NT2/D1 (cell line): ENCODE data around the gene CREB5.

ENCODE experiments used
- DNase-seq: peaks from one replicate; pipeline ENCODE4 v3.0.0-alpha.2; 2011; ENCODE audit warnings: low read depth, low spot score
- H3K27me3 ChIP-seq: 2 replicates; pipeline ENCODE4 v1.6.0; 2011; ENCODE audit warnings: mild to moderate bottlenecking; ENCODE audit not compliant: insufficient read length, insufficient read depth
- H3K36me3 ChIP-seq: 2 replicates; pipeline ENCODE4 v1.6.1; 2011; ENCODE audit warnings: mild to moderate bottlenecking, low read length, mixed read lengths; ENCODE audit not compliant: insufficient read depth, insufficient read length
- H3K4me1 ChIP-seq: 2 replicates; pipeline ENCODE4 v1.5.1; 2011; ENCODE audit not compliant: insufficient read depth, insufficient read length
- H3K4me3 ChIP-seq: 2 replicates; pipeline ENCODE4 v1.5.1; 2011; ENCODE audit warnings: low read depth; ENCODE audit not compliant: insufficient read length
- H3K9ac ChIP-seq: 2 replicates; pipeline ENCODE4 v1.6.0; 2011; ENCODE audit warnings: low read depth; ENCODE audit not compliant: insufficient read length
- H3K9me3 ChIP-seq: 2 replicates; pipeline ENCODE4 v1.5.1; 2011; ENCODE audit warnings: mild to moderate bottlenecking, low read length; ENCODE audit not compliant: insufficient read depth
- SUZ12 ChIP-seq: IDR thresholded peaks from 2 replicates; pipeline ENCODE4 v1.6.1; 2011; ENCODE audit not compliant: insufficient read length, insufficient read depth; ENCODE audit errors: extremely low read depth
- YY1 ChIP-seq: IDR thresholded peaks from 2 replicates; pipeline ENCODE4 v1.6.1; 2011; ENCODE audit not compliant: insufficient read length, insufficient read depth
- ZNF274 ChIP-seq: IDR thresholded peaks from 2 replicates; pipeline ENCODE4 v1.6.1; 2011; ENCODE audit warnings: mild to moderate bottlenecking, low read depth, low read length

The CREB5 gene

DNA sequence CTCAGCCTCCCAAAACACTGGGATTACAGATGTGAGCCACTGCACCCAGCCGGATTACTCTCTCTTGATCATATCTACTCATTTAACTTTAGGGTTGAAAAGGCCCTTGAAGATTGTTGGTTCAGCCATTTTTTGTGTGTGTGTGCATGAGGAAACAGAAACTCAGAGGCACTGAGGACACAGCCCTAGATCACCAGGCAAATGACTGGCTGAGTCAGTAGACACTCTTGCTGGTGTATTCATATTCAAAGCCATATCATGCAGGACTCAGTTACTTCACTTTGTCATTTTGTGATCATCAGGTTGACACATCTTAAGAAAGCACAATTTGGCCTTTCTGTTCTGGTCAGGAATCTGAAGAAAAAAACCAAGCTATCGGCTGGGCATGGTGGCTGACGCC is 292.4 kb downstream of the CREB5 start:
- Histone ChIP-seq H3K9ac (no peak overlapping the region), H3K36me3 (peaks cover 13% of the 10 kb centered on the region), H3K4me3 (no peak overlapping the region), H3K27me3 (no peaks in the 10 kb centered on the region), H3K4me1 (no peaks in the 10 kb centered on the region), H3K9me3 (peaks cover 10% of the 10 kb centered on the region; the same call in 1 of the 2 replicates)
- TF ChIP-seq YY1, result no peak
- no peak for TF ChIP-seq SUZ12
- no peak for TF ChIP-seq ZNF274
- DNase-seq, result no peak

GRCh38 chr7:28705350-28705749 is 293.0 kb downstream of the CREB5 start:
- DNase-seq, result no peak
- Histone ChIP-seq H3K4me1 (no peaks in the 10 kb centered on the region), H3K4me3 (no peak overlapping the region), H3K36me3 (peaks cover 13% of the 10 kb centered on the region), H3K9me3 (peaks cover 10% of the 10 kb centered on the region; the same call in 1 of the 2 replicates), H3K27me3 (no peaks in the 10 kb centered on the region), H3K9ac (no peak overlapping the region)
- no peak for TF ChIP-seq YY1
- no peak for TF ChIP-seq SUZ12
- no peak for TF ChIP-seq ZNF274

DNA sequence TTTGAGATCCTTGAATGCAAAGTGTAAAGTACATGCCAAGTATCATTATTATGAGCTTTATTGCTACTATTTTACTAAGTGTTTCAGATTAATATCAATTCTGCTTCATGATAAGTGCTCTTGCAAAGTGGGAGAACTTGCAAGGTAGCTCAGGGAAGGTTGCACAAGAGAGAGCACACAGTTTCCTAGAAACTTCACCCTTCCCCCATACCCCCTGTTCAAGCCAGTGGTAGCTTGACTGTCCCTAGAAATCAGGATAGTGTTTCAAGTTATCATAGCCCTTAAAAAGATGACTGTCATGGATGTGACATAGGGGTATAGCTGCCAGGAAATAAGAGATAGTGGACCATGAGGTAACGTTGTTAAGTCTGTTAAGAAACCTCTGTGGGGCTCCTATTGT is 294.3 kb downstream of the CREB5 start:
- Histone ChIP-seq H3K9me3 (peaks cover 10% of the 10 kb centered on the region; the same call in 1 of the 2 replicates), H3K4me1 (no peaks in the 10 kb centered on the region), H3K4me3 (no peak overlapping the region), H3K9ac (no peak overlapping the region), H3K27me3 (no peaks in the 10 kb centered on the region), H3K36me3 (peaks cover 16% of the 10 kb centered on the region)
- TF ChIP-seq SUZ12 (no peak), ZNF274 (no peak), YY1 (no peak)
- no peak for DNase-seq

- H3K9me3 ChIP-seq, result peaks cover 10% of the 10 kb centered on the region; the same call in 1 of the 2 replicates
Observed at GRCh38 chr7:28707291-28707690, 295.0 kb downstream of the CREB5 start.

DNA sequence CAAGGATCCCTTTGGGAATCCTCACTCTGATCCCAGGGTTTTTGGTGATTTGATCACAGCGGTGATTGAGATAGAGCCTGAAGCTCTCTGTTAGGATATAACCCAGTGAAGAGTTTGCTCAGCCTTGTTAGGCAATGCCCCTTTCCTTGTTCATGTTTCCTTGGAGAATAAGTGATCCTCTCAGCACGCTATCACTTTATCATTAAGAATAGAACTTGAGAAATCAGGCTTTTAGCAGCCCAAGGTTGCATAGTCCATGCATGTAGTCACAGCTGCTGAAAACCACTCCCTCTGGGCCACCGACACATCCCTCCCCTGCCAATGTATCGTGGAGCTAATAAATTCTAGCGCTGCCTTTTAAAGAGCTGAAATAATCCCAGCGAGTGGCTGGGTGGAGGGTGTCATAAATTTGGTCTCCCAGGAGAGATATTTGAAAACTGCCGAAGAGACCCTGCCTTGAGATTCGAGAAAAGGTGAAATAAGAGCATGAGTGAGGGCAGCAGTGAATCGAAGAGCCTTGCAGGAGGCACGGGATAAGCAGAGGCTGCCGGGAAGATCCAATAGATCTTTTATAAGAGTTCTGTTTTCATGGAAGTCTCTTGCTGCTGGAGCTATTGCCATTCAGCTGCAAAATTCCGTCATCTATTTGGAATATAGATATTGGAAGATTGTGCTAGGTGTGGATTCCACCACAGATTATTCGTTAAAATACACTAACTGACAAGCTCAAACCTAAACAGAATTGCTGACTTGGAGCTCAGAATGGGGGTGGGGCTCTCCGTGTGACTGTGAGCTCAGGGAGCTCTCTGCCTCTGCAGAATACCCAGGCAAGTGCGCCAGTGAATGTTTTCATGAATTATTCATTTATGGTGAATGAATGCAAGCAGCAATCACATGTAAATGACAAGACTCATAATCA is 296.0 kb downstream of the CREB5 start:
- H3K4me3 ChIP-seq, result no peak overlapping the region
- TF ChIP-seq SUZ12, result no peak
- TF ChIP-seq ZNF274, result no peak
- no peak for TF ChIP-seq YY1
- DNase-seq, result peak; percentile 23
- H3K4me1 ChIP-seq, result no peaks in the 10 kb centered on the region
- H3K9me3 ChIP-seq, result peaks cover 10% of the 10 kb centered on the region; the same call in 1 of the 2 replicates
- no peak overlapping the region for H3K9ac ChIP-seq
- H3K36me3 ChIP-seq, result peaks cover 12% of the 10 kb centered on the region
- H3K27me3 ChIP-seq, result no peaks in the 10 kb centered on the region

More at GRCh38 chr7:28707291-28707690, 295.0 kb downstream of the CREB5 start:
- no peak for DNase-seq
- H3K36me3 ChIP-seq, result peaks cover 14% of the 10 kb centered on the region
- H3K27me3 ChIP-seq, result no peaks in the 10 kb centered on the region
- H3K4me3 ChIP-seq, result no peak overlapping the region
- TF ChIP-seq YY1, result no peak
- TF ChIP-seq SUZ12, result no peak
- no peak for TF ChIP-seq ZNF274
- H3K4me1 ChIP-seq, result no peaks in the 10 kb centered on the region
- H3K9ac ChIP-seq, result no peak overlapping the region

- no peak overlapping the region for H3K4me3 ChIP-seq
- no peak for DNase-seq
- no peak for TF ChIP-seq ZNF274
- TF ChIP-seq SUZ12, result no peak
- no peak for TF ChIP-seq YY1
Observed at GRCh38 chr7:28709748-28710147, 297.4 kb downstream of the CREB5 start.

DNA sequence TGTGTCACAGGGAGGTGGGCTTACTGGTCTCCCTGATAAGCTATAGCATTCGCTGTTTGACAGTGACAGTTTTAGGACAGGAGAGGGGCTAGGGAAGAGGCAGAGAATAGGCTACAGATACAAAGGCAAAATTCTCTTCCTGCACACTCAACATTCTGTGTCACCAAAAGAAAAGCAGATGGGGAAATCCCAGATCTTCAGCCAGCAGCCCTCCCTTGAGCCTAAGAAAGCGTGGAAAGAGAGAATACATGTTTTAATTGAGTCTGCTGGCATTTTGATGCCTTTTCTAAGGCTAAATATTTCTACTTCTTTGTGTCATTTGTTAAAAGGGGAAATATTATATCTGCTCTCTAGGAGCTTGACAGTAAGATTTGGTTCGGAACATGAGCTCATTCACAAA is 298.8 kb downstream of the CREB5 start:
- Histone ChIP-seq H3K9ac (no peak overlapping the region), H3K4me3 (no peak overlapping the region), H3K9me3 (peaks cover 10% of the 10 kb centered on the region; the same call in 1 of the 2 replicates), H3K4me1 (no peaks in the 10 kb centered on the region), H3K36me3 (peaks cover 18% of the 10 kb centered on the region), H3K27me3 (no peaks in the 10 kb centered on the region)
- TF ChIP-seq ZNF274 (no peak), SUZ12 (no peak), YY1 (no peak)
- no peak for DNase-seq

More at GRCh38 chr7:28709748-28710147, 297.4 kb downstream of the CREB5 start:
- no peaks in the 10 kb centered on the region for H3K4me1 ChIP-seq
- H3K9ac ChIP-seq, result no peak overlapping the region
- peaks cover 10% of the 10 kb centered on the region; the same call in 1 of the 2 replicates for H3K9me3 ChIP-seq
- peaks cover 18% of the 10 kb centered on the region for H3K36me3 ChIP-seq
- no peaks in the 10 kb centered on the region for H3K27me3 ChIP-seq
